HG03108 (cell line): ENCODE data around the gene SUCLG2.

Experiments
- ATAC-seq: cut with Tn5 transposase; IDR thresholded peaks from one replicate; pipeline ENCODE4 v1.9.1; 2021; ENCODE audit warnings: moderate library complexity; ENCODE audit not compliant: unreplicated experiment

The SUCLG2 gene

GRCh38 chr3:67521053-67521646 is 133.3 kb downstream of the SUCLG2 start:
- peak; percentile 77 for ATAC-seq

DNA sequence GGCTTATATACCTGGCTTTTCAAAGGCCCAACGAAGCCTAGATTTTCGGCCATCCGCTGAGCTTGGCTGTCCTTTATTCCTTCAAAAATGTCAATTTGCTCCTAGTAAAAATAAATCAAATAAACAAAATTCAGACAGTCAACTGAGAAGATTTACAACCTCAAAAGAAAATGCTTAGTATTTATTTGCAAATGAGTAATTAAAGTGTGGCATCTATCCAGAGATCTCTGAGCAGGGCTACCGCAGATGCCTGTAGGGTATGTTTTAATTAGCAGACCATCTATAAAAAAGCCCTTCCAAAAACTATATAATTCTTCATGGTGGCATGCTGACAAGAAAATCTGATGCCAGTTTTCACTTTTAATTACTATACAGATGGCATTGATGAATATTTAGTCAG is 136.2 kb downstream of the SUCLG2 start:
- ATAC-seq = no peak

GRCh38 chr3:67517781-67518180 is 136.6 kb downstream of the SUCLG2 start:
- no peak for ATAC-seq

DNA sequence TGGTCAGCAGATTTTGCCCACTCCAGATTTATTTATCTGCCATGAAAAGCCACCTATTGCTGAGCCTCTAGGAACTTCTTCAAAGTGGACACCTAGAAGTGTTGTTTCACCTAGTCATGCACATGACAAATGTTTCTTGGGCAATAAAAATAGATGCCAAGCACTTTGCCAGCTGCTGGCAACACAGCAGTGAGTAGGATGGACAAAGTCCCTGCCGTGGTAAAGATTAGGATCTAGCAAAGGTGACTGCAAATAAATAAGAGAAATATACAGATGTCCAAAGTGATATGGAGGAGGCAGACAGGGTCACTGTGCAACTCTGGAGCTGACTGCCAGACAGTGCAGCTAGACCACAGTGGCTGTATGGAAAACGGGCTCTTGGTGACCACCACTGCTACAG is 137.9 kb downstream of the SUCLG2 start:
- no peak for ATAC-seq

- ATAC-seq = no peak
These were observed 138.6 kb downstream of the SUCLG2 start for GRCh38 chr3:67515778-67516177.

- ATAC-seq = no peak
These were observed 144.8 kb downstream of the SUCLG2 start for GRCh38 chr3:67509471-67510075.

DNA sequence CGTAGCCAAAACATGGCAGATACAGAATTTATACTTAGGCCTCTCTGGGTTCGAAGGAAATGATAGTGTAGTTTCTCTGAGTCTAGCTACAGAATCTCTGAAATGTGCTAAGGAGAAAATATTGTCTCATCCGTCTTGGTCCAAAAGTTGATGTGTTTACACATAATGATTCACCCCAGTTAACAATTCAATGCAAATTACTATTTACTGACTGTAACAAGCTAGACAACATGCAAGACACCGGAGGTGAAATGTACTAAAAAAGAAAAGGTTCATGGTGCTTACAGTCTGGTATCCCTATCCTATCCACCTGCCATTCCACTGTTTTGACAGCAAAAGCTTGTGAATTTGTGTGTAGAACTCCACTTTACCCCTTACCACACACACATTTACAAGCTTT is 146.8 kb downstream of the SUCLG2 start:
- no peak for ATAC-seq

DNA sequence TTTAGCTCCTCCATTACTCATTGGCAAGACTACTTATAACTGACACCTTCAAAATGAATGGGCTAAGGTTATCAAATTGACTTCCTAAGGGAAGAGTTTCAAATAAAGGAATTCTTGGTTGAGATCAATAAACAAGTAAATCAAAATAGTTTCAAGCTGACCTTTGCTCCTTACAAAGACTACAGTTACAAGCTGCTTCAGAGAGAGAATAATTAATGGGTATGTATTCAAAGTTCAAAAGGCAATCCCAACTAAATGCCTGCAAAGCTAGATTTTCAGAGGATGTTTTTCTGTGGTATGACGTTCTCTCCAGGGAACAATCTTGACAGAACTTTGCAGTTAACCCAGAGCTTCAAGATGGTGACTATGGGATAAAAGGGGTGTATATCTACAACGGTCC is 153.7 kb downstream of the SUCLG2 start:
- ATAC-seq = no peak

DNA sequence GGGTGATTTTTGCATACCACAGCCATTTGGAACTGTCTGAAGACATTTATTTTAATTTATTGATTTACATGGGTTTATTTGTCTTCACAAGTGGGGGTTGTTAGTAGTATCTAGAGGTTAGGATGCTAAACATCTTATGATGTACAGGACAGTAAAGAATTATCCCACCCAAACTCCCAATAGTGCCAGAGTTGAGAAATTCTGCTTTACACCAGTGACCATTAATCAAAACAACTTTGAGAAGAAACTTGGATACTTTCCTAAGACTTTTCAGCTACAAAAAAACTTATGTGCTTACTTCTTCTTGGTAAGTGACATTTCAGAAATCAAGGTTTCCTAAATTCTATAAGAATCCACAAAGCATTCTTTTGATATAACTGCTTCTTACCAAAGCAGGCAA is 156.7 kb downstream of the SUCLG2 start:
- ATAC-seq = no peak

DNA sequence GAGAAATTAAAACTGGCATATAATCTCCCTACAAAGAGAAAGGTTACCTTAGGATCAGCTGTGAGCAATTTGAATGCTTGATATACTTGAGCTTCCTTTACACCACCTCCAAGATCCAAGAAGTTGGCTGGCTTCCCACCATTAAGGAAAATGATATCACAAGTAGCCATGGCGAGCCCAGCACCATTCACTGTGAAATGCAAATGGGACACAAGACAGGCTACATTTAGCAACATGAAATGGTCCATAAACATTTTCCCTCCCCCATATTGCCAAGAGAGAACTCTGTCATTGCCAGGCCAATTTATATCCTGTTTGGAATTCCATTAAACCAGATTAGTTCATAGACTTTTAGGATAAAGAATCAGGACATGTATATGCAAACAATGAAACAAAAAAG is 158.7 kb downstream of the SUCLG2 start:
- ATAC-seq = no peak

- ATAC-seq = no peak
These were observed 160.6 kb downstream of the SUCLG2 start for GRCh38 chr3:67493808-67494207.

DNA sequence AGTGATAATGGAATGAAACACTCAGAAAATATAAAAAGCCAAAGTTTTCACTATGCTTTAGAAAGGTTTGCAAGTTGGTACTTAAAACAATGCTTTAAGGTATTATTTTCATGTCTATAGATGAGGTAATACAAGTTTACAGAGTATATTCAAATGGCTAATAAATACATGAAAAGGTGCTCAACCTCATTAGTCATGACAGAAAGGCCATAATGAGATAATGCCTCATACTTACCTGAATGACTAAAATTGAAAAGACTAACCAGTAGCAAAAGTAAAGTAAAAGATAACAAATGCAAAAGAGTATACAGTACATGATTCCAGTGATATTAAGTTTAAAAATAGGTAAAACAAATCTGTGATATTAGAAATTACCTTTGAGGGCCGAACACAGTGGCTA is 163.8 kb downstream of the SUCLG2 start:
- no peak for ATAC-seq

GRCh38 chr3:67489816-67490215 is 164.6 kb downstream of the SUCLG2 start:
- no peak for ATAC-seq

DNA sequence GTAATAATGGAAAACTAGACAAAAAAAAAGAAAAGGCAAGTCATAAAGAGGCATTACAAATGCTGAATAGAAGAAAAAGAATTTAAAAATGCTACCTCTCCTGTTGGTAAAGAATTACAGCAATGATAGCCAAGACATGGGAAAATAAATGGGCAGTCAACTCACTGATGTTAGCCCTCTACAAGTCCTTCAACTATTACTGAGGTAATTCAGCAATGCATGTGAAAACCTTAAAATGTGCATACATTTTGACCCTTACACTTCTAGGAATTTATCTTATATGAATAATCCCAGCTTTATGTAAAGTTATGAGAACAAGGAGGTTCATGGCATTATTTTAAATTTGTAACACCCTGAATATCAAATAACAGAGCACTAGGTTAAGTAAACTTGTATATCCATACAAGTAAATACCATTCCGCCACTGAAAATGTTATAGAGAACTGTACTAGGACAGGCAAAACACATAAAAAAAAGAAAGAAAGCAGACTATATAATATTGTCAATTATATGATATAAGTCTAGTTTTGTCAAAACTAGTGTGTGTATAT is 166.8 kb downstream of the SUCLG2 start:
- no peak for ATAC-seq

DNA sequence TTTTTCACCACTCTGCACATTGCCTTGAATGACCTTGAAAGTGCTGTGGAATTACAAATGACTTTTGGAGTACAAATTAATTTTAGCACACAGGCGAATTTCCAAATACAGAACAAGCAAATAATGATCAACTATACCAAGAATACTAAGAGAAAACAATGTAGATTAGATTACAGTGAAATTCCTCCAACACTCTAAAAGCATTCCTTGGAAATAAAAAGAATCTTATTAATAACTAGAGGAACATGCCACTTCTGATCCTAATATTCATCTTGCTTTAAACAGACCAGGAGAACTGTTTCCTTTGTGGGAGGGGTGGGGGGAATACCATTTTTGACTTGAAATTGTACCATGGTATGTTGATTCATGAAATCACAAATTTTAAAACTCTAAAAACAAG is 167.5 kb downstream of the SUCLG2 start:
- ATAC-seq = no peak

DNA sequence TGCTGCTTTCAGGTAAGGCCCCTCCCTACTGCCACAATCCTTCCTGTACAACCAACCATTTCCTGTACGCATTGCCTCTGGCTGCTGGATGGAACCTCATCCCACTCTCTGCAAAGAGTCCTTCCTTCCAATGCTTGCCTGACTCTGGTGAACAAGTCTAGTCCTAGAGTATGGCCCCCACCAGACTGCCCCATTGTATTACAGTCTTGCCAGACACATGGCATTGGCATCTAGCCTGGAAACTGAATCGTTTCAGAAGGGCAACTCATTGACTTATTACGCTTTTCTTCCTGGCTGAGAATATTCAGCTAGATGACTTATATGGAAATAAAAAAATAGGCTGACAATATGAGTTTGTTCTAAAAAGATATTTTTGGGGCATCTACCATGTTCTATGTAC is 170.3 kb downstream of the SUCLG2 start:
- ATAC-seq = no peak

GRCh38 chr3:67481126-67481525 is 173.3 kb downstream of the SUCLG2 start:
- no peak for ATAC-seq

DNA sequence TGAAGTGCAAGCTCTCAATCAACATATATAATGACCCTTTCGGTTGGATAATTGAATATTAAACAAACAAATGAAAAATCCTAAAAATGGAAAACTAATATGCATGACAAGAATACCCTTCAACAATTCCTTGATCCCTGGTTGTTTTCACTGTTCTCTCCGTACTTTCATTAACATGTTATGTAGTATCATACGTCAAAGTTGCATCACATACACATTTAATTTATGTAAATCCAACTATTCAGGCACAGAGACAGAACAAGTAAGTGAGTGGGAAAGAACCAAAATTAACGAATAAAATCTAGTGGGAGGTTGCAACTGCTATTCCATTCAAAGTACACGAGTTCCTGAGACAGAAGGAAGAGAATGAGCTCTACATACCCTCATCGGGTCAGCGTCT is 176.0 kb downstream of the SUCLG2 start:
- no peak for ATAC-seq

DNA sequence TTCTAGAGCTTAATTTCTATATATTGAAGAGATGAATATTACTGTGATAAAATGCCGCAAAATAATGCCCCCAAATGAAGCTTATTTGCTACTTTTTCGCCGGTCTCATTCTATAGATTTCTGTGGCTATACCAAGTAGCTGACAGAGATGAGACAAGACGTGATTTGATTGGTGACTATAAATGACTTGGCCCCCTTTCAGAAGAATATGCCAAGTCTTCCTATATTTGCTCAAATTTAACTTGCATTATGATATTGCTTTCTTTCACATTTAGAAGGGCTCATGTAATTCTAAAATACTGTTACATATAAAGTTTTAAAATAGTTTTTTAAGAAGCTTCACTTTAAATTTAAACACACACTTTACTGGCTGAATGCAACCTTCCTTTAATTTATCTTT is 180.1 kb downstream of the SUCLG2 start:
- ATAC-seq = no peak

- no peak for ATAC-seq
These were observed 181.7 kb downstream of the SUCLG2 start for GRCh38 chr3:67472674-67473201.

DNA sequence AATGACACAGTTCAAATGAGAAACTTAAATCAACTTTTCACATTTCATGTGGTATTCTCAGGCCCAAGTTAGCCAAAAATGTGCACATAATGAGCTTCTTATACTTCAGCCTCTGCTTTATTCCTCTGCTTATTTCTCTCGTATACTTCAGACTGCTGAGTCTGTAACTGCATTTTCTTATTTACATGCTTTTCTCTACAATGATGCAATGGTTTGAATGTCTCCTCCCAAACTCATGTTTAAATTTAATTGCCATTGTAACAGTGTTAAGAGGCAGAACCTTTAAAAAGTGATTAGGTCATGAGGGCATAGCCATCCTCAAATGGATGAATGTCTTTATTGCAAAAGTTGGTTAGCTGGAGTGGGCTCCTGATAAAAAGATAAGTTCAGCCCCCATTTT is 184.2 kb downstream of the SUCLG2 start:
- ATAC-seq = no peak

- no peak for ATAC-seq
These were observed 185.9 kb downstream of the SUCLG2 start for GRCh38 chr3:67468511-67468910.

DNA sequence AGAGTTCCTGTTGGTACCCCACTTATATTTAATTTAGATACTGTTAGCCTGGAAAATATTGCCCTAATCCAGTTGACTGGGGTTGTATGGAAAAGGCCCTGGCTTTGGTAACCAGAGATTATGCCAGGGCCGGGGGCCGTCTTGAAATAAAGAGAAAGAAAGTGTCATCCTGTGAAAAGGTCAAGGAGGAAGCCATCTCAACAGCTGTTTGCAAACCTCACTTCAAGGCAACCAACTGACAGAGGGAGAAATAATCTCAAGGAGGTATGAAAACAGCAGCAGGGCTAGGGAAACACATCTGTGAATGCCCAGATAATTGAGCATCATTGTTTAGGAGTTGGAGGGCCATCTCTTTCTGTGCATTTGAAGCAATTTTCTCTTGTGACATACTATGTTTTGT is 190.8 kb downstream of the SUCLG2 start:
- no peak for ATAC-seq
